ENCODE results near the gene SLC25A52.

DNA sequence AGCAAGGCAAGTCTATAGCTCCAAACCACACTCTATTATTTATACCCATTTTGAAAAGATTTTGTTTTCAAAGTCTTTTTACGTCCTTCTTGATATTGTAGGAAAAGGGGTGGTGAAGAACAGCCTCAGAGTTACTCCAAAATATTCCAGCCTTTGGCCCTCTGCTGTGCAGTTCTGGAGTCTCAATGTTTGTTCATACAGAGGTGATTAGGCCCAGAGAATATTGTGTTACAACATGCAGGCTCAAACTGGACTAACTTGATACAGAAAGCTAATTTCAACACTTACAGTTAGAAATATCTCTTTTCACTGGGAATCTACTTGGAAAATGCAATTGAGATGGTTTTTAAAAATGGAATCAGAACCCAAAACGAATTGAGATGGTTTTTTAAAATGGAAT, 40.4 kb upstream of the SLC25A52 start:
- TF ChIP-seq, protein P1, sequence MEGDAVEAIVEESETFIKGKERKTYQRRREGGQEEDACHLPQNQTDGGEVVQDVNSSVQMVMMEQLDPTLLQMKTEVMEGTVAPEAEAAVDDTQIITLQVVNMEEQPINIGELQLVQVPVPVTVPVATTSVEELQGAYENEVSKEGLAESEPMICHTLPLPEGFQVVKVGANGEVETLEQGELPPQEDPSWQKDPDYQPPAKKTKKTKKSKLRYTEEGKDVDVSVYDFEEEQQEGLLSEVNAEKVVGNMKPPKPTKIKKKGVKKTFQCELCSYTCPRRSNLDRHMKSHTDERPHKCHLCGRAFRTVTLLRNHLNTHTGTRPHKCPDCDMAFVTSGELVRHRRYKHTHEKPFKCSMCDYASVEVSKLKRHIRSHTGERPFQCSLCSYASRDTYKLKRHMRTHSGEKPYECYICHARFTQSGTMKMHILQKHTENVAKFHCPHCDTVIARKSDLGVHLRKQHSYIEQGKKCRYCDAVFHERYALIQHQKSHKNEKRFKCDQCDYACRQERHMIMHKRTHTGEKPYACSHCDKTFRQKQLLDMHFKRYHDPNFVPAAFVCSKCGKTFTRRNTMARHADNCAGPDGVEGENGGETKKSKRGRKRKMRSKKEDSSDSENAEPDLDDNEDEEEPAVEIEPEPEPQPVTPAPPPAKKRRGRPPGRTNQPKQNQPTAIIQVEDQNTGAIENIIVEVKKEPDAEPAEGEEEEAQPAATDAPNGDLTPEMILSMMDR (conservative IDR thresholded peaks at IDR 0.05; ENCODE audit: low read length) = no peak
- no peak for TF ChIP-seq EZH2phosphoT487 (IDR thresholded peaks at IDR 0.05; ENCODE audit: borderline replicate concordance, low read depth, low read length)

Data from OCI-LY7 (cell line).